GM18517 (cell line): ENCODE data around the gene MED13L.
A peak's percentile ranks its signal among the peaks of the same experiment; 100 is the strongest.

Experiments
- ATAC-seq: cut with Tn5 transposase; IDR thresholded peaks from one replicate; pipeline ENCODE4 v1.9.1; 2021; ENCODE audit warnings: mild to moderate bottlenecking, moderate library complexity; ENCODE audit not compliant: unreplicated experiment

Gene MED13L

GRCh38 chr12:116277467-116278278 lies at the start of gene MED13L:
MED13L (minus strand) TSS chr12:116277693; CDS start chr12:116277131, 562 bp downstream.
- ATAC-seq = peak; percentile 63

DNA sequence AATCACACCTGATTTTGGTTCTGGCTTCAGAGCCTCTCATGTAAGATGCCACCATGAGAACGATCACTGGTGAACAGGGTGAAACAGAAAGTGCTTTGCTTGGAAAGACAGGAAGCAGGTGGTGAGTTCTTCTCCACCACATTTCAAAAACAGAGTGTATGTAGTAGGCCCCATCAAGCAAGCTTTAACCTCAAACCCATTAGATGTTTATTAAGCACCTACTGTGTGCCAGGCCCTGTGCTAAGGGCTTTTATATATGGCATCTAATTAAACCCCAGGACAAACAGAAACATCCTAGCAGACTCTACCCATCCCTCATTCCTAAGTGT lies 47.8 kb upstream of the MED13L start:
- peak; percentile 91 for ATAC-seq

DNA sequence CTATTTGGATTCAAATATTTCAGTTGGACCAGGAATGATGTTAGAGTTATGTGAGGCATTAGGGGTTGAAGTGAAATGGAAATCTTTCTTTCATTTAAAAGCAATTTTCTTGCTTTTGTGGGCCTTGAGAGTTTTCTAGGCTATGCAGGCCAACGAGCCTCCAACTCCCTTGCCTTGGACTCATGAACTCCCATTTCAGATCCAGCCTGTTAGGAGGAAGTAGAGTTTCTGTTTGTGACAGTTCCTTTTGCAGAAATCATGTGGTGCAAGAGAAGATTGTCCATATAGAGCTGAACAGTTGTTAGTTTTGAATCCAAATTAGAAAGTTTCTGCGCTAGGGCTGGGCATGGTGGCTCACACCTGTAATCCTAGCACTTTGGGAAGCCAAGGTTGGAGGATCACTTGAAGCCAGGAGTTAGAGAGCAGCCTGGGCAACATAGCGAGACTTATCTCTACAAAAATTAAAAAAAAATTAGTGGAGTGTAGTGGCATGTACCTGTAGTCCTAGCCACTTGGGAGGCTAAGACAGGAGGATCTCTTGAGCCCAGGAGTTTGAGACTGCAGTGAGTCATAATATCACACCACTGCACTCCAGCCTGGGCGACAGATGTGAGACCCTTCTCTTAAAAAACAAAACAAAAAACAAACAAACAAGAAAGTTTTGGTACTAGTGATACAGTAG lies 47.3 kb upstream of the MED13L start:
- no peak for ATAC-seq

- no peak for ATAC-seq
Observed at GRCh38 chr12:116323406-116324386, 46.2 kb upstream of the MED13L start.

- ATAC-seq = no peak
Observed at GRCh38 chr12:116321913-116322312, 44.4 kb upstream of the MED13L start.

GRCh38 chr12:116320791-116321217 lies 43.3 kb upstream of the MED13L start:
- no peak for ATAC-seq

GRCh38 chr12:116319898-116320621 lies 42.6 kb upstream of the MED13L start:
- no peak for ATAC-seq

DNA sequence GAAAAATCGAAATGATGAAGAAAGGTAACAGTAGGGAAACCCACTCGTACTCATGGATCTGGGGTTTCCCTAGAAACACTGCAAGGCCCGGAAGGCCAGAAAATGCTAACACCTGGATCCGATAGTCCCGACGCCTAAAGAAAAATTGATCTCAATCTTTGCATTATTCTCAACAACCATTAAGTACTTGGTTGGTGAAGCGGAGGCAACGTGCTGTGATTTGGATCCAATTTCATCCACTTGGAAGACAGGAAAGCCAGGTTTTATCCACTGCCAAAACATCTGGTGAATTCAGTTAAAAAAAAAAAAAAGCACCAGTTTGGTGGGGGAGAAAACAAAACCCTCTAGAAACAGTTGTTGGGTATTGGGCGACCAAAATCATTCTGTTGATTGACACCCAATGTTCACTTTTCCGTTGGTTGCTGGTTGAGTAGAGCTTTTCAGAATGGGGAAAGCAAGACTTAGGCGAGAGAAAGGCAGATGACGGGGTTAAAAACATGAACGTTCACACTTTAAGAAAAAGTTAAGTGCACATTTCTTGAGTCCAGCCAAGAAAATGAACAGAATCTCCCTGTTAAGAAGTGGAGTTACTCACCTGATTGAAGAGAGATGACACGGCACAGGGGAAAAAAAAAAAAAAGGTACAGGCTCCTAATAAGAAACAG lies 41.9 kb upstream of the MED13L start:
- no peak for ATAC-seq

DNA sequence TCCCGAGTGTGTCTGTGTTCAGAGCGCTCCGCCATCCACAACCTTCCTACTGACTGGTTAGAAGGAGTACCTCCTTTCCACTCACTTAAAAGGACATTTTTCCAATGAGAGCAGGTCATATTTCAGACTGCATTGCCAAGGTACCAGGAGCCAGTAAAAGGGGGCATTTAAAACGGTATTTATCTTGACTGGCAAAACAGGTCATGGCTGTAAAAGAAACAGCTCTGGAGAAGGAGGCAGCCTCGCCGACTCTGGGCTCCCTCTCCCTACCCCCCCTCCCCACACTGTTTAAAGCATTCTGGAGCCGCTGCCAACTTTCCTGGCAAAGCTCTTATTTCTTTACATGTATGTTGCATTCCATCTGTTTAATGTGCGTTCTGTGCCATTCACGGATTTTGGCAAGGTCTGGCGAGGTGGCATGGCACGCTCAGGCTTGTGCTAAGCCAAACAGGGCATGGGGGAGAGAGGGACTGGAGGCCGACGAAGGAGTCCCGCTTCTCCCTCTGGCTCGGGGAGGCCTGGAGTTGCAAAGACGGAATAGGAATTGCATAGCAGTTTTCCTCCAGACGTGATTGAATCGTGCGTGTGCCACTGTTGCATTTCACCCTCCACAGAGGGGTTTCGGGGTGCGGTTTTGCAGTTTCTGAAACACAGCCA lies 41.2 kb upstream of the MED13L start:
- no peak for ATAC-seq

GRCh38 chr12:116317986-116318575 lies 40.6 kb upstream of the MED13L start:
- no peak for ATAC-seq

GRCh38 chr12:116317139-116317538 lies 39.6 kb upstream of the MED13L start:
- no peak for ATAC-seq

- ATAC-seq = no peak
Observed at GRCh38 chr12:116314477-116314876, 37.0 kb upstream of the MED13L start.

DNA sequence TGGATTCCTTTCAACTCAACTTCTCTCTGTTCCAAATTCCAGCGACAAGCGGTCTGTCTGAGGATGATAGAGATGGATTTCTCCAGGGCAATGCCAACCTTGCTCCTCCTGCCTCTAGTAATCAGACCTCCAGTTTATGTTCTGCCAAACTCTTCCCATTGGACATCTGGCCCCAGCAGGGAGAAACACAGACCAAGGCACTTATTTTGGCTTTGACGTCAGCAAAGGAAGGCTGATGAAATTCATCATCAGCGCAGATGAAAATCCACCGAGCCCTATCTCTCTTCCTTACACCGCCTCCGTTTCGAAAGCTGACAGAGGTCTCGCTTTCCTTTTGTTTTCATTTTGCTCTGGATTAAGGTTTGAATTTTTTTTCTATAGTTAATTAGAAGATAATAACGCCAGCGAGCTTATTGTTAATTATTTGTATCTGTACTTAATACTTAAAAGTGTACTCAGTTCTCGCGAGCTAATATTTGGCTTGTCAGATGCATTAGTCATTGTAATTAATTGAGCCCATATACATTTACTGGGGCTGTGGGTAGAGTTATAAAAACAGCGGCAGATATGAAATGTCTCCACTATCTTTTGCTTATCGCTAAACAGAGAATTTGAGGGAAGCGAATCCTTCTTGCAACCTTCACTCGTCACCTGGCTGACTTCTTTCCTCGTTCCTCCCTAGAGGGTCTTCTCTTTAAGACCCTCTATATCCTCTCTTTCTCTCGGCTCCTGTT lies 35.9 kb upstream of the MED13L start:
- no peak for ATAC-seq

DNA sequence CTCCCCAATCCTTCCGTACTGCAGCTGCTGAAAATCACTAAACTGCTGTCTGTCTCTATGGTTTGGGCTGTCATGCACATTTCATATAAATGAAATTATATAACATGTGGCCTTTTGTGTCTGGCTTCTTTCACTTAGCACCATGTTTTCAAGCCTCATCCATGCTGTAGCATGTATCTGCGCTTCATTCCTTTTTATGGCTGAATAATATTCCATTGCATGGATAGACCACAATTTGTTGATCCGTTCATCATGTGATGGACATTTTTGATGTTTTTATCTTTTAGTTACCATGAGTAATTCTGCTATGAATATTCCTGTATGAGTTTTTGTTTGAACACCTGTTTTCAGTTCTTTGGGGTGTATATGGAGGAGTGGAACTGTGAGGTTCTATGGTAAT lies 32.6 kb upstream of the MED13L start:
- no peak for ATAC-seq

GRCh38 chr12:116309343-116309742 lies 31.9 kb upstream of the MED13L start:
- ATAC-seq = no peak

- ATAC-seq = no peak
Observed at GRCh38 chr12:116308647-116309046, 31.2 kb upstream of the MED13L start.

GRCh38 chr12:116306968-116307367 lies 29.5 kb upstream of the MED13L start:
- no peak for ATAC-seq

DNA sequence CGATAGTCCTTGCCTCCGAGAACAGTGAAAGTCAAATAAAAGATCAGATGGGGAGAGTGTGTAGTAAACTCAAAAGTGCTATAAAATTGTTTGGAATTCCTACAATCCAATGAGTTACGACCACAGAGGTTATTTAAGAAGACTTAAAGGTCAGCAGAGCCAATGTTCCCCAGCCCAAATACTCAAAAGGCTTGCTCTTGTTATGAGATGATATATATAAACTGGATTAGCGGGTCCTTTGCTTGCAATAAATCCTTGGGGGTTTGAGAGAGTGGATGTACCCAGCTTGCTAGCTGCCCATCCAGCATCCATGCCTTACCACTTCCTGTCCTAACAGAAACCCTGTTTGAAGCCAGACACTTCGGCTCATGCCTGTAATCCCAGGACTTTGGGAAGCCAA lies 29.0 kb upstream of the MED13L start:
- no peak for ATAC-seq
